NCI-H1417 (cell line): ENCODE results near the gene MRPL33.

Source experiments
- DNase-seq, 3 experiments: peaks; one replicate each; lab custom pipeline; 2025; lab: John Stamatoyannopoulos, UW

The MRPL33 gene

GRCh38 chr2:27771548-27772335 lies at the start of gene MRPL33:
Gene MRPL33 (plus strand): TSS chr2:27771719. CDS start chr2:27771778, 59 bp downstream.
- DNase-seq: peak; percentile 97 to 98 (median 97)

- DNase-seq: no peak
Measured at GRCh38 chr2:27721884-27722485, 49.5 kb upstream of the MRPL33 start.

GRCh38 chr2:27723372-27724144 lies 48.0 kb upstream of the MRPL33 start:
- peak; percentile 50 to 80 (median 74) for DNase-seq

- DNase-seq: no peak
Measured at GRCh38 chr2:27724191-27724590, 47.3 kb upstream of the MRPL33 start.

GRCh38 chr2:27724905-27725701 lies 46.4 kb upstream of the MRPL33 start:
- no peak for DNase-seq

- no peak for DNase-seq
Measured at GRCh38 chr2:27727257-27727656, 44.3 kb upstream of the MRPL33 start.

GRCh38 chr2:27728081-27728858 lies 43.2 kb upstream of the MRPL33 start:
- no peak for DNase-seq

GRCh38 chr2:27729198-27729597 lies 42.3 kb upstream of the MRPL33 start:
- DNase-seq: no peak

GRCh38 chr2:27729614-27730013 lies 41.9 kb upstream of the MRPL33 start:
- DNase-seq: no peak

- no peak for DNase-seq
Measured at GRCh38 chr2:27730261-27730662, 41.3 kb upstream of the MRPL33 start.

GRCh38 chr2:27730980-27731691 lies 40.4 kb upstream of the MRPL33 start:
- DNase-seq: no peak

GRCh38 chr2:27734305-27734704 lies 37.2 kb upstream of the MRPL33 start:
- no peak for DNase-seq

- no peak for DNase-seq
Measured at GRCh38 chr2:27735263-27735904, 36.1 kb upstream of the MRPL33 start.

- DNase-seq: no peak
Measured at GRCh38 chr2:27736031-27736889, 35.3 kb upstream of the MRPL33 start.

- no peak for DNase-seq
Measured at GRCh38 chr2:27736890-27737204, 34.7 kb upstream of the MRPL33 start.

- DNase-seq: no peak
Measured at GRCh38 chr2:27737676-27738348, 33.7 kb upstream of the MRPL33 start.

- DNase-seq: no peak
Measured at GRCh38 chr2:27738349-27739057, 33.0 kb upstream of the MRPL33 start.

GRCh38 chr2:27739058-27739373 lies 32.5 kb upstream of the MRPL33 start:
- no peak for DNase-seq
